GM19193 (cell line): ENCODE data around the gene IQCF5.

Source experiments
- POLR2A ChIP-seq: IDR thresholded peaks from 4 replicates; pipeline ENCODE4 v1.6.1; 2011; ENCODE audit not compliant: insufficient read depth, insufficient read length; ENCODE audit errors: extremely low read depth

IQCF5 gene

DNA sequence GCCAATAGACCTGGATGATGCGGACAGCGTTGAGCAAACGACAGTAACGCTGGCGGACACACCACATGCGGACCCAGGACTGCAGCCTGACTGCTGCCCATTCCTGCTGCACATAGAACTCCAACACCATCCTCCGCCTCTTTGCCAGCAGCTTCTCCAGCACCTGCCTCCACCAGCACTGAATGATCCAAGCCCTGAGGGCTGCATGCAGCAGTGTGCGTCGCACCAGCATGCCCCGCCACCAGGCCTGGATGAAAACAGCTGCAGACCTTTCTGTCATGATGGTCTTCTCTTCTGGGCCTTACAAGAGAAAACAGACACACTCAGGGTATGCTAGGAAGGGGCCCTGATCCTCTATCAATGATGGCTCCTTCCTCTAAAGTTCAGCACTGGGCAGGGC is 1.5 kb downstream of the IQCF5 start:
- no peak for TF ChIP-seq POLR2A

DNA sequence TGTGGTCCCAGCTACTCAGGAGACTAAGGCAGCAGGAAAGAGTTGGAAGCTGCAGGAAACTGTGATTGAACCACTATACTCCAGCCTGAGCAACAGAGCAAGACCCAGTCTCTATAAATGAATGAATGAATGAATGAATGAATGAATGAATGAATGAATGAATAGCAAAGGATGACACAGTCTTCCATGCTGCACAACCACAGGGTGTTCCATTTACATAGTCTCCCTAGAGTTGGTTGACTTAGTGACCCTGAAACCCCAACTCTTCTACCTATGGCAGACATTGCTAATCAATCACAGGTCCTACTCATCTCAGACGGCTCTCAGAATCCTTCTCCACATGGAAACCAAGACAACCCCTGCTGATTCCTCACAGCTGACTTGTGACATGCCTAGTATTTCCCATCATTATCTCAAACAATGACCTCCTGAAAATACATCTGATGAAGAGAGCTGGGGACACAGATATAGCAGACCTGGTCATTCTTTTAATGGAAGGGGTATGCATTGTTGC is 2.1 kb downstream of the IQCF5 start:
- TF ChIP-seq POLR2A, result no peak

DNA sequence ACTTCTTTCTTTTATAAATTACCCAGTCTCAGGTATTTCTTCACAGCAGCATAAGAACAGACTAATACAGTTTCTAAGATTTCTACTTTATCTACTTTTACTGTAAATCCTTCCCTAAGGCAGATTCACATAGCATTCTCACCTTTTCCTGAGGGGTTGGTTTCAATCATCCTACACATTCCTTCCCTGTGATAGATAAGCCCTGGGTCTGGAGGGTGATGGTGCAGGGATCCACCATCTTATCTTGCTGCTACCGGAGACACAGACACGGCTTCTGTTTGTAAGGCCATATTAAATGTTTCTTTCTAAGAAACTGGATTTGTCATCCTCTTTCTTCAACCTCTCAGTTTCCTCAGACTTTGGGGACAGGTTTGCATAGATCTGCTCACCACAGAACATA is 6.1 kb downstream of the IQCF5 start:
- TF ChIP-seq POLR2A, result no peak

DNA sequence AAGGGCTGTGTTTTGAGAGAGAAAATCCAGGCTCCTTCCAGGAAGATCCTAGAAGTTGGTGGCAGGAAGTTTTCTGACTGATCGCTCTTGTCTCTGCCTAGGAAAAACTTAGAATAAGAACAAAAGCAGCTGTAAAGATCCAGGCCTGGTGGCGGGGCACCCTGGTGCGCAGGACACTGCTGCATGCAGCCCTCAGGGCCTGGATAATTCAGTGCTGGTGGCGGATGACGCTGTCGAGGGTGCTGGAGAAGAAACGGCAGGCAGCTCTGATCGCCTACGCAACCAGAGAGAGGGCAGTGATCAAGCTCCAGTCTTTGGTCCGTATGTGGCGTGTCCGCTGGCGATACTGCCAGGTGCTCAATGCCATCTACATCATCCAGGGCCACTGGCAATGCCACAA is 12.5 kb downstream of the IQCF5 start:
- TF ChIP-seq POLR2A, result no peak

DNA sequence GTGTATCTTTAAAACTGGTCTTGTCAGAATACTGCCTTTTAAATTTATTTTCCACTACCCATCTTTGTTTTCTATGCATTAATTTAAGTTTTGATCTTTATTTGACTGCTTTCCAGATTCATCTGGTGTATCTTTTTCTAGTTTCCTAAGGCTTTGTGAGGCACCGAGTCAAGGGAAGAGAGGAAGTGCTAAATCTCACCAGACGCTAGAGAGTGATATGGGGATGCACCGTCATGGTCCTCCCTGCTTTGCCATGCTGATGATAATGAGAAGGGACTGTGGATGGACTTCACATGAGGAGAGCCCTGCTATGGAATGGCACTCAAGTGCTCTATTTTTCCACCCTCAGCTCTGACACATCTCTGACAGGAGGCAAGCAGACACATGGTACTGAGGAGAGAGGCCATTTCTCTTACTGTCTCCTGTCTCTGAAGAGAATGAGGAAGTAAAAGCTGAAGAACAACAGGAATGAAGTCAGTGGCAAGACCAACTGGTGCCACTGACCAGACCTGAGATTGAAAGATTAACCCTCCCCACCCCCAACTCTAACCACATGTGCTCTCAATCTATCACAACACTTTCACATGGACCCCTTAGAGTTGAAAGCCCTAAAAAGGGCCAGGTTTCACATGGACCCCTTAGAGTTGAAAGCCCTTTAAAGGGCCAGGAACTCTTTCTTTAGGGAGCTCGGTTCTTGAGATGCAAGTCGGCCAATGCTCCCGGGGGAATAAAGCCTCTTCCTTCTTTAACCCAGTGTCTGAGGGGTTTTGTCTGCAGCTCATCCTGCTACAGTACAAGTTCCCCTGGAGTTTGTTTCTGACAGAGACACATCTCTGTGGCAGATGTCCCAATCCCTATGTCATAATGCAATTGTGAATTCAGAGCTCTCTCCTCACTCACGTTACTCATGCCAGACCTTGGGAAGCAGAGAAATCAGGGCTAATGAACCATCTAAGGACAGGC is 14.4 kb downstream of the IQCF5 start, which contains the start of gene IQCF2:
TSS of gene IQCF2 (plus strand) at position 913 of the 963 bp plus-strand sequence. CDS start 52 bp downstream, outside the sequence.
- TF ChIP-seq POLR2A, result no peak

DNA sequence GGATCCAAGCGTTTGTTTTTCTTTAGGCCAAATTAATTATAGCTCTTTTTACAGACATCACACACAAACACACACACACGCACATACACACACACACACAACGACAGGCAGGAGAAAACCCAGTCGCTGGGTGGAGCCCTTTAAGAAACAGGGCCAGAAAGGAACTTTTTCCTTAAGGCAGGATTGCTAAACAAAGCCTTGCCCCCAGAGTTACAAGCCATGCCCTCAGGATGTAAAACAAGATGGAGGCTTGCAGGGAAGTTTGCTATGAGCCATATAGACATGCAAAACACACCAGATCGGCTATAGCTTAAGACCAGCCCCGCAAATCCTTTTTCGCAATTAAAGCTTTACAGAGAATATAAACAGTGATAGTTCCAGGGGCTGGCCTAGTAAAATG is 30.3 kb downstream of the IQCF5 start:
- TF ChIP-seq POLR2A, result no peak

DNA sequence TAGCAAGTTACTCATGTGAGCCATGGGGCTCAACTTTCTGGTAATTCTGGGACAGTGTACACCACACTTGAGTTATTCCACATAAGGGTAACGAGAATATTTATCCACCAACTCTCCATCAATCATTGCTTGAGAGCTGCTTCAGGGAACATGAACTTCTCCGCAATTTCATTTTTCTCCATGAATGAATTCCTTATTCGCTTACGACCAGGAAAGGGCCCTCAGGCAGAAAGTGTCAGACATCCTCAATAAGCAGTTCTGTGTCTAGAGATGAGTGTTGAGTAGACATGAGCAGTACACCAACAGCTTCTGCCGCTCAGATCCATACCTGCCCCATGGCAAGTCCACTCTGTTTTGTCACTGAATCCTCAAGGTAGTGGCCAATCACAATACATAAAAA is 38.8 kb downstream of the IQCF5 start:
- TF ChIP-seq POLR2A, result no peak

DNA sequence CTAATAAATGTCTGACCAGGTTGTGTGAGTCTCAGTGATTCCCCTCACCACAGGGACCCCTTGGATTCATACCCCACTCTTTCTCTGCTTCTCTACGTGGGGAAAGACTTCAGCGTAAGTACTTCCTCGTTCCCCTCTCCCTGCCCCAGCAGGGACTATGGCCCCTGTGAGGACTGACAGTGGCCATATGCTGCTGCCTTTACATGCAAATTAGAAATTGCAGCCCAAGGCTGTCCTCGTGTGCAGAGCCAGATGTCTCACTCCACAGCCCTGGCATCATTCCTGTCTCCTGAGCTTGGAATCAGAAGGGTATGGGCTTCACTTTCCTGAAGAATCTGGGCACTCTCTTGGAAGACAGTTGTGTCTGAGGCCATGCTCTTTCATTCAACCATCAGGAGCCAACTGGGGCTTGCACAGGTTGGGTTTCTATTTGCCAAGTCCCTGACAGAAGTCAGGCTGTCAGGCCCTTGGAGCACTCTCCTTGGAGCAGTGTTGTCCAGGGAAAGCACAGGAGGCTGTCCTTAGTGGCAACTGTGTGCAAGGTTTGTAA is 44.5 kb downstream of the IQCF5 start:
- no peak for TF ChIP-seq POLR2A

DNA sequence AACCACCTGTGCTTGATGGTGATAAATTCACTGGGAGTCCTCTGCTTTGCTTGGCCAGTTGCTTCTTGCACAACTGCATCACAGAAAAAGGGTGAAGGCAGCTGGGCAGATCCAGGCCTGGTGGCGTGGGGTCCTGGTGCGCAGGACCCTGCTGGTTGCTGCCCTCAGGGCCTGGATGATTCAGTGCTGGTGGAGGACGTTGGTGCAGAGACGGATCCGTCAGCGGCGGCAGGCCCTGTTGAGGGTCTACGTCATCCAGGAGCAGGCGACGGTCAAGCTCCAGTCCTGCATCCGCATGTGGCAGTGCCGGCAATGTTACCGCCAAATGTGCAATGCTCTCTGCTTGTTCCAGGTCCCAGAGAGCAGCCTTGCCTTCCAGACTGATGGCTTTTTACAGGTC is 45.1 kb downstream of the IQCF5 start:
- TF ChIP-seq POLR2A, result no peak

DNA sequence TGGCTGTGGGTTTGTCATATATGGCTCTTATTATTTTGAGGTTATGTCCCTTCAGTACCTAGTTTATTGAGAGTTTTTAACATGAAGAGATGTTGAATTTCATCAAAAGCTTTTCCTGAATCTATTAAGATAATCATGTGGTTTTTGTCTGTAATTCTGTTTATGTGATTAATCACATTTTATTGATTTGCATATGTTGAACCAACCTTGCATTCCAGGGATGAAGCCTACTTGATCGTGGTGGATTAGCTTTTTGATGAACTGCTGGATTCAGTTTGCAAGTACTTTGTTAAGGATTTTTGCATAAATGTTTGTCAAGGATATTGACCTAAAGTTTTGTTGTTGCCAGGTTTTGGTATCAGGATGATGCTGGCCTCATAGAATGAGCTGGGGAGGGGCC is 47.1 kb downstream of the IQCF5 start:
- TF ChIP-seq POLR2A, result no peak
